GM10847 (cell line): ENCODE data around the gene MOG.

Experiments used
- POLR2A ChIP-seq: IDR thresholded peaks from 2 replicates; pipeline ENCODE4 v1.6.1; 2011; ENCODE audit not compliant: insufficient read length; ENCODE audit errors: extremely low read depth

Gene MOG

GRCh38 chr6:29631209-29631810 is 25.6 kb upstream of the MOG start:
- TF ChIP-seq POLR2A = no peak

GRCh38 chr6:29631860-29632731 is 24.8 kb upstream of the MOG start:
- TF ChIP-seq POLR2A = no peak

GRCh38 chr6:29632789-29633533 is 23.9 kb upstream of the MOG start, which contains the start of gene GABBR1:
TSS of gene GABBR1 (minus strand) at chr6:29633183. CDS start at chr6:29632385, 798 bp downstream.
- no peak for TF ChIP-seq POLR2A

- TF ChIP-seq POLR2A = no peak
Observed at GRCh38 chr6:29633534-29633905, 23.4 kb upstream of the MOG start.

- no peak for TF ChIP-seq POLR2A
Observed at GRCh38 chr6:29637247-29637646, 19.6 kb upstream of the MOG start.

- TF ChIP-seq POLR2A = no peak
Observed at GRCh38 chr6:29641430-29642148, 15.3 kb upstream of the MOG start.

- no peak for TF ChIP-seq POLR2A
Observed at GRCh38 chr6:29647927-29648642, 8.8 kb upstream of the MOG start.

- TF ChIP-seq POLR2A = peak; percentile 48
Observed at GRCh38 chr6:29649701-29650673, 6.9 kb upstream of the MOG start.

GRCh38 chr6:29651413-29652197 is 5.3 kb upstream of the MOG start:
- no peak for TF ChIP-seq POLR2A

GRCh38 chr6:29652198-29652584 is 4.7 kb upstream of the MOG start:
- no peak for TF ChIP-seq POLR2A

GRCh38 chr6:29653452-29654038 is 3.3 kb upstream of the MOG start:
- TF ChIP-seq POLR2A = no peak

GRCh38 chr6:29655658-29656057 is 1.2 kb upstream of the MOG start:
- no peak for TF ChIP-seq POLR2A
